H1 (cell line): ENCODE results near the gene MGST2. TPM values are rescaled to one million over a fixed set of nuclear protein-coding genes. Genes with fewer than 3 reads are reported as not detected.
A peak's percentile ranks its signal among the peaks of the same experiment; 100 is the strongest.

Source experiments
- CTCF ChIA-PET: fragments of 300-600 bp; sonication (Branson Sonifier 250); formaldehyde crosslinking; loops from one replicate; lab custom pipeline; 2021; ENCODE audit not compliant: partially characterized antibody; lab: Charles Lee
- POLR2A ChIA-PET: fragments of 300-600 bp; sonication (Branson Sonifier 250); formaldehyde crosslinking; loops from one replicate; lab custom pipeline; 2021; ENCODE audit warnings: inconsistent platforms; ENCODE audit not compliant: partially characterized antibody; lab: Charles Lee
- DNase-seq, 2 experiments: peaks; one replicate each; pipeline versions ENCODE4 v3.0.0 to v3.0.0-alpha.2; 2010 to 2022; ENCODE audit warnings: low spot score in 2 of 2, low read depth in 1 of 2, mixed read lengths in 1 of 2
- FAIRE-seq: peaks from 2 replicates; lab custom pipeline; 2011; peaks lifted over from hg19 to GRCh38; lab: Jason Lieb, UNC
- H2AFZ ChIP-seq: 2 replicates; pipeline ENCODE4 v1.8.1; 2012; ENCODE audit warnings: low read length, inconsistent platforms
- H2AK5ac ChIP-seq: 2 replicates; pipeline ENCODE4 v1.6.1; 2013; ENCODE audit warnings: low read depth, low read length
- H2BK120ac ChIP-seq: replicated peaks from 2 replicates; pipeline ENCODE3; 2013; ENCODE audit warnings: low read depth, low read length, inconsistent platforms
- H2BK12ac ChIP-seq: 2 replicates; pipeline ENCODE4 v1.6.1; 2013; ENCODE audit warnings: low read depth, low read length
- H2BK15ac ChIP-seq: 2 replicates; pipeline ENCODE4 v1.6.1; 2013; ENCODE audit warnings: low read length
- H2BK20ac ChIP-seq: 2 replicates; pipeline ENCODE4 v1.6.1; 2013; ENCODE audit warnings: low read length
- H2BK5ac ChIP-seq: 2 replicates; pipeline ENCODE4 v1.6.1; 2013; ENCODE audit warnings: low read depth, low read length
- H3K14ac ChIP-seq: 2 replicates; pipeline ENCODE4 v1.6.1; 2013; ENCODE audit warnings: inconsistent platforms; ENCODE audit not compliant: insufficient read length
- H3K18ac ChIP-seq: 2 replicates; pipeline ENCODE4 v1.6.1; 2013; ENCODE audit warnings: low read length; ENCODE audit errors: extremely low read depth
- H3K23ac ChIP-seq: 2 replicates; pipeline ENCODE4 v1.6.1; 2013; ENCODE audit warnings: inconsistent platforms; ENCODE audit not compliant: insufficient read length
- H3K23me2 ChIP-seq: 2 replicates; pipeline ENCODE4 v1.6.1; 2013; ENCODE audit warnings: low read depth, low read length
- H3K27ac ChIP-seq: 2 replicates; pipeline ENCODE4 v1.6.1; 2011; ENCODE audit warnings: low read depth, low read length, inconsistent platforms
- H3K27me3 ChIP-seq, 4 experiments: replicated peaks in 1 of 4; 1 replicate in 1 of 4; 2 replicates in 3 of 4; pipeline versions ENCODE4 v1.6.1 to v1.8.1; 2011 to 2013; ENCODE audit warnings: low read length in 3 of 4, mild to moderate bottlenecking in 3 of 4, inconsistent platforms in 2 of 4, mixed read lengths in 2 of 4, moderate library complexity in 1 of 4; ENCODE audit not compliant: control insufficient read depth in 3 of 4, insufficient read depth in 3 of 4; ENCODE audit errors: extremely low read depth in 1 of 4
- H3K36me3 ChIP-seq, 4 experiments: 2 replicates each; pipeline versions ENCODE4 v1.6.1 to v1.8.1; 2011 to 2013; ENCODE audit warnings: mild to moderate bottlenecking in 4 of 4, low read length in 3 of 4, moderate library complexity in 2 of 4, control low read depth in 1 of 4, inconsistent platforms in 1 of 4; ENCODE audit not compliant: insufficient read depth in 4 of 4, control insufficient read depth in 2 of 4
- H3K4ac ChIP-seq: replicated peaks from 2 replicates; pipeline ENCODE3; 2013; ENCODE audit warnings: low read length, low read depth, mixed read lengths, inconsistent platforms; ENCODE audit not compliant: insufficient read length
- H3K4me1 ChIP-seq, 4 experiments: replicated peaks in 1 of 4; 1 replicate in 1 of 4; 2 replicates in 3 of 4; pipeline versions ENCODE4 v1.6.1 to v1.8.1; 2011 to 2013; ENCODE audit warnings: low read length in 3 of 4, inconsistent platforms in 2 of 4, mixed read lengths in 1 of 4; ENCODE audit not compliant: insufficient read depth in 4 of 4, control insufficient read depth in 3 of 4
- H3K4me2 ChIP-seq, 2 experiments: 2 replicates each; pipeline versions ENCODE4 v1.6.1 to v1.8.1; 2011 to 2013; ENCODE audit warnings: low read depth in 2 of 2, low read length in 2 of 2, control low read depth in 1 of 2, inconsistent platforms in 1 of 2, mild to moderate bottlenecking in 1 of 2; ENCODE audit not compliant: insufficient read depth in 1 of 2
- H3K4me3 ChIP-seq, 4 experiments: fragments of 200-600, 300-600 bp in 1 of 4; sonication (generic), shearing (Covaris generic), sonication (Bioruptor Twin) in 1 of 4; 2 replicates each; pipeline versions ENCODE4 v1.5.1 to v1.8.1; 2011 to 2016; ENCODE audit warnings: low read length in 4 of 4, low read depth in 3 of 4, control low read depth in 2 of 4, inconsistent platforms in 2 of 4, mild to moderate bottlenecking in 2 of 4, mixed read lengths in 1 of 4, moderate library complexity in 1 of 4; ENCODE audit not compliant: insufficient read depth in 2 of 4; ENCODE audit errors: extremely low read depth in 1 of 4
- H3K56ac ChIP-seq: replicated peaks from 2 replicates; pipeline ENCODE3; 2013; ENCODE audit warnings: low read depth, mild to moderate bottlenecking, mixed read lengths, low read length, inconsistent platforms; ENCODE audit not compliant: insufficient read length
- H3K79me1 ChIP-seq: 2 replicates; pipeline ENCODE4 v1.6.1; 2013; ENCODE audit warnings: low read depth, low read length, control low read depth
- H3K79me2 ChIP-seq, 2 experiments: 2 replicates each; pipeline versions ENCODE4 v1.6.1 to v1.8.1; 2012 to 2013; ENCODE audit warnings: low read length in 2 of 2, mild to moderate bottlenecking in 2 of 2, inconsistent platforms in 1 of 2; ENCODE audit not compliant: insufficient read depth in 2 of 2, control insufficient read depth in 1 of 2
- H3K9ac ChIP-seq, 4 experiments: replicated peaks in 1 of 4; 1 replicate in 1 of 4; 2 replicates in 3 of 4; pipeline versions ENCODE4 v1.6.1 to v1.8.1; 2011 to 2013; ENCODE audit warnings: low read depth in 3 of 4, low read length in 3 of 4, control low read depth in 2 of 4, mild to moderate bottlenecking in 2 of 4, moderate library complexity in 2 of 4, inconsistent platforms in 1 of 4; ENCODE audit errors: extremely low read depth in 1 of 4
- H3K9me3 ChIP-seq, 2 experiments: 2 replicates each; pipeline versions ENCODE4 v1.6.1 to v1.8.1; 2012 to 2013; ENCODE audit warnings: mild to moderate bottlenecking in 2 of 2, moderate library complexity in 2 of 2, control low read depth in 1 of 2, inconsistent platforms in 1 of 2, low read depth in 1 of 2, low read length in 1 of 2, mixed read lengths in 1 of 2; ENCODE audit not compliant: insufficient read depth in 2 of 2
- H4K20me1 ChIP-seq, 2 experiments: replicated peaks in 1 of 2; 2 replicates each; pipeline versions ENCODE3 to v1.8.1; 2011 to 2013; ENCODE audit warnings: inconsistent platforms in 2 of 2, low read length in 2 of 2, mild to moderate bottlenecking in 1 of 2; ENCODE audit not compliant: insufficient read depth in 2 of 2, control insufficient read depth in 1 of 2
- H4K5ac ChIP-seq: 2 replicates; pipeline ENCODE4 v1.6.1; 2013; ENCODE audit warnings: low read length, low read depth, mixed read lengths, inconsistent platforms; ENCODE audit not compliant: insufficient read length
- H4K8ac ChIP-seq: 2 replicates; pipeline ENCODE4 v1.8.0; 2013; ENCODE audit warnings: mild to moderate bottlenecking, moderate library complexity, low read length, inconsistent platforms; ENCODE audit not compliant: insufficient read depth; ENCODE audit errors: extremely low read depth
- H4K91ac ChIP-seq: replicated peaks from 2 replicates; pipeline ENCODE3; 2013; ENCODE audit warnings: low read length, mixed read lengths, inconsistent platforms; ENCODE audit not compliant: insufficient read length
- RAD21 ChIP-seq, 2 experiments: IDR thresholded peaks in 1 of 2; conservative IDR thresholded peaks in 1 of 2; 2 replicates each; pipeline ENCODE4 v1.6.1; 2011; ENCODE audit warnings: low read depth in 2 of 2, low read length in 2 of 2, improper control_type of control experiment in 1 of 2, inconsistent platforms in 1 of 2, mild to moderate bottlenecking in 1 of 2, moderate library complexity in 1 of 2
- RFX5 ChIP-seq: IDR thresholded peaks from 2 replicates; pipeline ENCODE4 v1.6.1; 2011; ENCODE audit warnings: low read depth, low read length, improper control_type of control experiment, borderline replicate concordance
- WGBS, 2 experiments: shearing (Covaris generic) in 1 of 2; methylation state at CpG; one replicate each; pipeline versions ENCODE4 v1.1.6 to v1.1.7; 2013 to 2015; ENCODE audit warnings: low lambda C conversion rate in 2 of 2, mixed read lengths in 2 of 2, inconsistent platforms in 1 of 2, low coverage in 1 of 2, missing lambda C conversion rate in 1 of 2; ENCODE audit not compliant: insufficient replicate concordance in 2 of 2, insufficient coverage in 1 of 2, insufficient read length in 1 of 2; ENCODE audit errors: extremely low coverage in 1 of 2, missing lambda C conversion rate in 1 of 2; 5-methylcytosine and 5-hydroxymethylcytosine counted together
- polyA plus RNA-seq, 7 experiments: library from polyadenylated mRNA; depleted of rRNA in 3 of 7; stranded (reverse) in 5 of 7; unstranded in 2 of 7; fragments of >200 nt in 5 of 7; fragments of 200-250 nt in 2 of 7; gene quantifications; 1 replicate in 5 of 7; 2 replicates in 1 of 7; 4 replicates in 1 of 7; pipeline versions ENCODE4 v1.2.1 to v1.2.3, GENCODE V29; 2011 to 2013; ENCODE audit warnings: missing spikeins in 2 of 7, mixed read lengths in 2 of 7
- total RNA-seq: library from RNA; stranded (reverse); fragmentation: NEBNext Ultra II Directional; extraction: Animal tissue kit (Norgen Biotek cat#: 25700); gene quantifications from 2 replicates; pipeline ENCODE4 v1.2.1, GENCODE V29; 2021
- TF ChIP-seq, protein P1 (sequence below), 3 experiments: IDR thresholded peaks; 1 replicate in 2 of 3; 2 replicates in 1 of 3; pipeline versions ENCODE4 v1.5.1 to v1.6.1; 2011; ENCODE audit warnings: low read length in 3 of 3, mild to moderate bottlenecking in 3 of 3, inconsistent platforms in 2 of 3, low read depth in 1 of 3, moderate library complexity in 1 of 3; ENCODE audit not compliant: insufficient read depth in 1 of 3; ENCODE audit errors: control extremely low read depth in 1 of 3
- TF ChIP-seq, protein P2 (sequence below): IDR thresholded peaks from 2 replicates; pipeline ENCODE4 v1.6.1; 2011; ENCODE audit warnings: low read depth, mild to moderate bottlenecking, low read length; ENCODE audit not compliant: insufficient read depth

The MGST2 gene
- total and polyA plus RNA-seq, 2 of the 8 experiments (the other 6 are each of a cell fraction or from before 2014, with no cell fraction given), result 8.0 to 13.6 TPM

DNA sequence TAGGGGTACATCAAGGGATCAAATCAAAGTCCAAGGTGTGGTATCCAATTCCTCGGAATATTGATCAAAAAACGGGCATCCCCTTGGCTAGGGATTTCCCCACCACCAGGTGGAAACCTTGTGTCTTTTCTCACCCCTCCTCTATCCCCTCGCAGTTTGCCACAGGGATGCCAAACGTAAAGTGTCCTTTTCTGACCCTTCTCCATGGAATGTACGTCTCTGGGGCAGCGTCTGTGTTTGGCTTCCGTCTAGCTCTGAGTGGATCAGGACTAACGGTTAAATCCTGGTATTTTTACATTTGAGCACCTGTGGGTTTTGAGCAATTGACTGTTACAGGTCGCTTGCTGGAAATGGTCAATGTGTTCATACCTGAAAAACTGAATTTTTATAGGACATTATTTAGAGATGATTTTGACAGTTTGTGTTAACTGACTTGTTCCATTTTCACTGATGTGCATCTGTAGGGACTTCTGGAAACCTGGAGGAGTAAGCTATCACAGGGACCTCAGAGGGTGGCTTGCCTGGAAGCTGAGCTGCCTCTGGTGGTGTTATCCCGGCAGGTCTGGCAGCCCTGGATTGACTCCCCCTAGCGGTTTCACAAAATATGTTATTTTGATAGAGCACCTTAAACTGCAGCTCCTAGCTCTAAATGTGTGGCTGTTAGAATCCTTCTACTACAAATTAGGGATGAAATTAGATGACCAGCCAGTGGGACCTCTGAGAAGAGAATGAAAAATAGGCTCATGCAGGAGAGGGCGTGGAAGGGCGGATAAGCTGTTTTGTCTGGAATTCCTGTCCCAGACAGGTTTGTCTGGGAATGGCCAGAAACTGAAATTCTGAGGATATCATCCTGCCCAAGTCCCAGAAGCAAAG is 8.8 kb upstream of the MGST2 start:
- no peak overlapping the region for H4K5ac ChIP-seq
- no peaks in the 10 kb centered on the region for H3K9me3 ChIP-seq
- no peak overlapping the region for H3K27ac ChIP-seq
- H3K4me1 ChIP-seq, result peaks cover 4 to 11% (median 6%) of the 10 kb centered on the region in 4 experiments; a peak in 6 of 7 replicates
- no peaks in the 10 kb centered on the region for H4K20me1 ChIP-seq
- H3K4me2 ChIP-seq, result peak overlapping the region; percentile 40 to 68
- H4K91ac ChIP-seq, result no peak overlapping the region
- FAIRE-seq, result peak; percentile 79
- H3K9ac ChIP-seq, result no peak overlapping the region
- no peak overlapping the region for H3K18ac ChIP-seq
- no peak overlapping the region for H3K23ac ChIP-seq
- H3K14ac ChIP-seq, result no peak overlapping the region
- no peak overlapping the region for H2BK12ac ChIP-seq
- DNase-seq, result peak in 1 of 2 experiments; percentile 58
- no peaks in the 10 kb centered on the region; the same call in 1 of the 2 replicates for H3K23me2 ChIP-seq
- TF ChIP-seq, protein P1, sequence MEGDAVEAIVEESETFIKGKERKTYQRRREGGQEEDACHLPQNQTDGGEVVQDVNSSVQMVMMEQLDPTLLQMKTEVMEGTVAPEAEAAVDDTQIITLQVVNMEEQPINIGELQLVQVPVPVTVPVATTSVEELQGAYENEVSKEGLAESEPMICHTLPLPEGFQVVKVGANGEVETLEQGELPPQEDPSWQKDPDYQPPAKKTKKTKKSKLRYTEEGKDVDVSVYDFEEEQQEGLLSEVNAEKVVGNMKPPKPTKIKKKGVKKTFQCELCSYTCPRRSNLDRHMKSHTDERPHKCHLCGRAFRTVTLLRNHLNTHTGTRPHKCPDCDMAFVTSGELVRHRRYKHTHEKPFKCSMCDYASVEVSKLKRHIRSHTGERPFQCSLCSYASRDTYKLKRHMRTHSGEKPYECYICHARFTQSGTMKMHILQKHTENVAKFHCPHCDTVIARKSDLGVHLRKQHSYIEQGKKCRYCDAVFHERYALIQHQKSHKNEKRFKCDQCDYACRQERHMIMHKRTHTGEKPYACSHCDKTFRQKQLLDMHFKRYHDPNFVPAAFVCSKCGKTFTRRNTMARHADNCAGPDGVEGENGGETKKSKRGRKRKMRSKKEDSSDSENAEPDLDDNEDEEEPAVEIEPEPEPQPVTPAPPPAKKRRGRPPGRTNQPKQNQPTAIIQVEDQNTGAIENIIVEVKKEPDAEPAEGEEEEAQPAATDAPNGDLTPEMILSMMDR (IDR thresholded peaks at IDR 0.05; ENCODE audit: control extremely low read depth in 1 of 3, insufficient read depth in 1 of 3, low read depth in 1 of 3, low read length in 3 of 3), result peak; percentile 85 to 99 (median 89)
- TF ChIP-seq RFX5 (no peak), RAD21 (IDR thresholded peaks at IDR 0.05 in 1 of 2, conservative IDR thresholded peaks at IDR 0.05 in 1 of 2; ENCODE audit: low read depth in 2 of 2, low read length in 2 of 2) (peak; percentile 51 to 62)
- TF ChIP-seq, protein P2, sequence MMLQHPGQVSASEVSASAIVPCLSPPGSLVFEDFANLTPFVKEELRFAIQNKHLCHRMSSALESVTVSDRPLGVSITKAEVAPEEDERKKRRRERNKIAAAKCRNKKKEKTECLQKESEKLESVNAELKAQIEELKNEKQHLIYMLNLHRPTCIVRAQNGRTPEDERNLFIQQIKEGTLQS, result 0 out of 2 replicates have a peak, but pooled peaks have one; percentile 26
- no peak overlapping the region for H3K4ac ChIP-seq
- no peak overlapping the region for H2BK120ac ChIP-seq
- H2BK15ac ChIP-seq, result no peak overlapping the region
- no peak overlapping the region for H2BK5ac ChIP-seq
- H3K56ac ChIP-seq, result no peak overlapping the region
- H4K8ac ChIP-seq, result no peak overlapping the region
- H2AFZ ChIP-seq, result 0 out of 2 replicates have a peak overlapping the region, but pooled peaks have one; percentile 60
- WGBS, 2 experiments, result 18% methylated on average over 13 of the region's 13 CpGs; no CpG with 5 or more reads in 1 of the 2 experiments
- H3K27me3 ChIP-seq, result no peaks in the 10 kb centered on the region; a peak in 1 of 7 replicates
- ChIA-PET POLR2A (no interaction called here), CTCF (interaction anchor here (0.6 to 21.5 kb wide), 77 partner anchors 5 to 1719 kb away, joined by 3 to 318 read pairs (median 4); partner anchors contain the start of genes MGST2 and SETD7)
- no peak overlapping the region for H2AK5ac ChIP-seq
- H3K79me1 ChIP-seq, result no peaks in the 10 kb centered on the region
- no peaks in the 10 kb centered on the region for H3K36me3 ChIP-seq
- peak overlapping the region in 2 of 4 experiments; percentile 3 to 45; a peak in 3 of 8 replicates for H3K4me3 ChIP-seq
- no peaks in the 10 kb centered on the region for H3K79me2 ChIP-seq
- no peak overlapping the region for H2BK20ac ChIP-seq
